ENCODE results near the gene ALPK3. TPM values are rescaled to one million over a fixed set of nuclear protein-coding genes. Genes with fewer than 3 reads are reported as not detected.

The ALPK3 gene, protein sequence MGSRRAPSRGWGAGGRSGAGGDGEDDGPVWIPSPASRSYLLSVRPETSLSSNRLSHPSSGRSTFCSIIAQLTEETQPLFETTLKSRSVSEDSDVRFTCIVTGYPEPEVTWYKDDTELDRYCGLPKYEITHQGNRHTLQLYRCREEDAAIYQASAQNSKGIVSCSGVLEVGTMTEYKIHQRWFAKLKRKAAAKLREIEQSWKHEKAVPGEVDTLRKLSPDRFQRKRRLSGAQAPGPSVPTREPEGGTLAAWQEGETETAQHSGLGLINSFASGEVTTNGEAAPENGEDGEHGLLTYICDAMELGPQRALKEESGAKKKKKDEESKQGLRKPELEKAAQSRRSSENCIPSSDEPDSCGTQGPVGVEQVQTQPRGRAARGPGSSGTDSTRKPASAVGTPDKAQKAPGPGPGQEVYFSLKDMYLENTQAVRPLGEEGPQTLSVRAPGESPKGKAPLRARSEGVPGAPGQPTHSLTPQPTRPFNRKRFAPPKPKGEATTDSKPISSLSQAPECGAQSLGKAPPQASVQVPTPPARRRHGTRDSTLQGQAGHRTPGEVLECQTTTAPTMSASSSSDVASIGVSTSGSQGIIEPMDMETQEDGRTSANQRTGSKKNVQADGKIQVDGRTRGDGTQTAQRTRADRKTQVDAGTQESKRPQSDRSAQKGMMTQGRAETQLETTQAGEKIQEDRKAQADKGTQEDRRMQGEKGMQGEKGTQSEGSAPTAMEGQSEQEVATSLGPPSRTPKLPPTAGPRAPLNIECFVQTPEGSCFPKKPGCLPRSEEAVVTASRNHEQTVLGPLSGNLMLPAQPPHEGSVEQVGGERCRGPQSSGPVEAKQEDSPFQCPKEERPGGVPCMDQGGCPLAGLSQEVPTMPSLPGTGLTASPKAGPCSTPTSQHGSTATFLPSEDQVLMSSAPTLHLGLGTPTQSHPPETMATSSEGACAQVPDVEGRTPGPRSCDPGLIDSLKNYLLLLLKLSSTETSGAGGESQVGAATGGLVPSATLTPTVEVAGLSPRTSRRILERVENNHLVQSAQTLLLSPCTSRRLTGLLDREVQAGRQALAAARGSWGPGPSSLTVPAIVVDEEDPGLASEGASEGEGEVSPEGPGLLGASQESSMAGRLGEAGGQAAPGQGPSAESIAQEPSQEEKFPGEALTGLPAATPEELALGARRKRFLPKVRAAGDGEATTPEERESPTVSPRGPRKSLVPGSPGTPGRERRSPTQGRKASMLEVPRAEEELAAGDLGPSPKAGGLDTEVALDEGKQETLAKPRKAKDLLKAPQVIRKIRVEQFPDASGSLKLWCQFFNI (N-terminal part only)
- 0.07 to 0.33 TPM (median 0.07 TPM) in 3 replicates for polyA plus RNA-seq
- 0.19 TPM for polyA plus RNA-seq (2011; ENCODE audit: low read depth)
- polyA plus RNA-seq (2011; cell fraction: cytosol; rRNA removed), result 0.05 and 0.07 TPM in 2 replicates
- polyA plus RNA-seq (2011; cell fraction: nucleus; rRNA removed), result 1.3 and 1.6 TPM in 2 replicates
- 0.30 and 0.40 TPM in 2 replicates for polyA plus RNA-seq (2012; ENCODE audit: low replicate concordance)
- polyA minus RNA-seq, result 0.32 to 0.43 TPM in 2 of 3 replicates, not detected in the other
- polyA minus RNA-seq (2011; cell fraction: cytosol; rRNA and poly(A)+ RNA removed), result not detected
- polyA minus RNA-seq (2011; cell fraction: nucleus; rRNA and poly(A)+ RNA removed), result 0.63 and 1.4 TPM in 2 replicates

DNA sequence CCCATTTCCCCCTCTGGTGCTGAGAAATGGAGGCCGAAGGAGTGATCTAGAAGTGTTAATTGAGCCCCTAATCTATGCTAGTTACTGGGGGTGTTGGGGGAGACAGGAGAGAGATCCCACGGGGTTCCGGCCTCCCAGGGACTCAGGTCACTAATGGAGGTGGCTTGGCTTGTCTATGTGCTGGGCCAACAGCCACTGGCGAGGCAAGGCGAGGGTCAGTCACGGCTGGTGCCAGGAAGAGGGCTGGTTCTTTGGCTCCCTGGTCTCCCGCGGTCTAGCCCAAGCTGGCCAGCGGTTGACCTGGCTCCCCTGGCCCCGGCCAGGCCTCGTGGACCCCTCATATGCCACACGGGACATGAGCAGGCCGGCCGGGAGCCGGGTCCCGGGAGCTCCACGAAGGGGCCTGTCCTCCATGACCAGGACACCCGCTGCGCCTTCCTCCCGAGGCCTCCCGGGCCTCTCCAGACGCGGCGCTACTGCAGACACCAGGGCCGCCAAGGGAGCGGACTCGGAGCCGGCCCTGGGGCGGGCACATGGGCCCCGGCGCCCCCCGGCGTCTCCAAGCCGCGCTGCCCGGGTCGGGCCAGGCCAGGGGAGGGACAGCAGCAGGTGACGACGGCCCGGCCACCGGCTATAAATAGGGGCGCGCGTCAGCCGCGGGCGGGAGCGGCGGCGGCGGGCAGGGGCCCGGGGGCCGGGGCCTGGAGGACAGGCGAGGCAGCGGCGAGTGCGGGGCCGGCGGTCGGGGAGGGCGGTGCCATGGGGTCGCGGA is at the start of gene ALPK3:
TSS of gene ALPK3 (plus strand) at position 663 of the 772 bp plus-strand sequence. CDS start at position 760, 97 bp downstream.
- Histone ChIP-seq H3K4me1 (ENCODE audit: control insufficient read depth, extremely low read depth, insufficient read depth, low read length) (no peaks in the 10 kb centered on the region), H3K4me3 (ENCODE audit: control insufficient read depth in 2 of 3, extremely low read depth in 1 of 3, insufficient read depth in 2 of 3, low read depth in 1 of 3, low read length in 3 of 3) (no peak within 1 kb of the TSS), H3K27me3 (ENCODE audit: control insufficient read depth, extremely low read depth, insufficient read depth, low read length) (peaks cover 8% of the 10 kb centered on the region), H3K79me2 (ENCODE audit: control insufficient read depth, insufficient read depth, low read length) (no peaks in the 10 kb centered on the region), H3K36me3 (ENCODE audit: control insufficient read depth in 2 of 2, extremely low read depth in 1 of 2, insufficient read depth in 2 of 2, low read length in 2 of 2) (no peaks in the 10 kb centered on the region), H4K20me1 (ENCODE audit: control insufficient read depth, extremely low read depth, insufficient read depth, low read length) (no peaks in the 10 kb centered on the region), H3K9ac (ENCODE audit: control insufficient read depth, extremely low read depth, insufficient read depth, low read length) (no peak within 1 kb of the TSS), H2AFZ (ENCODE audit: control insufficient read depth, low read length) (no peak within 1 kb of the TSS), H3K27ac (ENCODE audit: control insufficient read depth, insufficient read depth, low read length) (no peak within 1 kb of the TSS), H3K9me3 (ENCODE audit: control insufficient read depth, low read depth, low read length) (no peaks in the 10 kb centered on the region), H3K9me1 (ENCODE audit: control insufficient read depth, extremely low read depth, insufficient read depth, low read length) (peaks cover 2% of the 10 kb centered on the region), H3K4me2 (ENCODE audit: control insufficient read depth, extremely low read depth, insufficient read depth, low read depth, low read length) (no peak within 1 kb of the TSS)
- no peak for FAIRE-seq
- TF ChIP-seq, protein P1, sequence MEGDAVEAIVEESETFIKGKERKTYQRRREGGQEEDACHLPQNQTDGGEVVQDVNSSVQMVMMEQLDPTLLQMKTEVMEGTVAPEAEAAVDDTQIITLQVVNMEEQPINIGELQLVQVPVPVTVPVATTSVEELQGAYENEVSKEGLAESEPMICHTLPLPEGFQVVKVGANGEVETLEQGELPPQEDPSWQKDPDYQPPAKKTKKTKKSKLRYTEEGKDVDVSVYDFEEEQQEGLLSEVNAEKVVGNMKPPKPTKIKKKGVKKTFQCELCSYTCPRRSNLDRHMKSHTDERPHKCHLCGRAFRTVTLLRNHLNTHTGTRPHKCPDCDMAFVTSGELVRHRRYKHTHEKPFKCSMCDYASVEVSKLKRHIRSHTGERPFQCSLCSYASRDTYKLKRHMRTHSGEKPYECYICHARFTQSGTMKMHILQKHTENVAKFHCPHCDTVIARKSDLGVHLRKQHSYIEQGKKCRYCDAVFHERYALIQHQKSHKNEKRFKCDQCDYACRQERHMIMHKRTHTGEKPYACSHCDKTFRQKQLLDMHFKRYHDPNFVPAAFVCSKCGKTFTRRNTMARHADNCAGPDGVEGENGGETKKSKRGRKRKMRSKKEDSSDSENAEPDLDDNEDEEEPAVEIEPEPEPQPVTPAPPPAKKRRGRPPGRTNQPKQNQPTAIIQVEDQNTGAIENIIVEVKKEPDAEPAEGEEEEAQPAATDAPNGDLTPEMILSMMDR (optimal IDR thresholded peaks at IDR 0.05 in 1 of 3, IDR thresholded peaks at IDR 0.05 in 1 of 3, conservative IDR thresholded peaks at IDR 0.05 in 1 of 3; ENCODE audit: extremely low read depth in 1 of 3, insufficient read depth in 2 of 3, low read length in 3 of 3), result no peak
- no peak for TF ChIP-seq EZH2 (IDR thresholded peaks at IDR 0.05; ENCODE audit: low read length)
- dilution Hi-C loops (cut with MboI; ENCODE audit: extremely low pct_ligation_motif_present, low sequenced_read_pairs), result no loop called here
- no peak for DNase-seq (ENCODE audit: low read depth, low spot score)
